HG02571 (cell line): ENCODE results near the gene ARFIP1.
"Not testable (repeated sequence)": the region's sequence is repeated elsewhere in the genome, so short reads cannot be mapped to it uniquely, and the experiment has no call there.

Source experiments
- ATAC-seq: cut with Tn5 transposase; IDR thresholded peaks from one replicate; pipeline ENCODE4 v1.9.1; 2021; ENCODE audit warnings: mild to moderate bottlenecking, moderate library complexity; ENCODE audit not compliant: unreplicated experiment

ARFIP1 gene

DNA sequence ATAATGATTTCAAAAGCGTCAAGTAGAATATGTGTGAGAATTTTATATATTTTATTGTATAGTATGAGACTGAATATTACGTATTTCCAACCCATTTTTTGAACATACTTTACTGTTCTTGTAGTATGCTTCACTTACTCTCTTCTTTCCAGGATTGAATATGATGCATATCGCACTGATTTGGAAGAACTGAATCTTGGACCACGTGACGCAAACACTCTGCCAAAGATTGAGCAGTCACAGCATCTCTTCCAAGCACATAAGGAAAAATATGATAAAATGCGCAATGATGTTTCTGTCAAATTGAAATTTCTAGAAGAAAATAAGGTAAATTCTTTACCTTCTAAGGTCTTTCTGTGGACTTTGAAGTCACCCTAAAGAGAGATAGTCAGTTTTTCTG lies 108.2 kb downstream of the ARFIP1 start:
- ATAC-seq, result no peak

DNA sequence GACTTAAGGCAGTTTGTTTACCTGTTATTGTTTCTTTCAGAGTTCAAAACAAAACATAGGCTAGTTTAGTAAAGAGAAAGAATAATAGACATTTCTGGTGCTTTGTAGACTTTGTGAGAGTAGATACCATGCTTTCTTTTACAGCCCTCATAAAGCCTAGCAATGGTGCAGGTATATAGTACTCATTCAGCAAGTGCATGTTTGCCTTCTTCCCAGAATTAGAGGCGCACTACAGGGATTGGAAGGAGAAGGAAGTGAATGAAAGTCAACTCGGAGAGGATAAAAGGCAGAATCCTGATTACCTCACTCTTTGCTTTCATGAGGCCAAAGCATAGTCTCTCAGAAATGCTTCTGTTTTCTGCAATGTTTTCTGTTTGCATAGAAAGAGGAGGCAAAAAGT lies 113.2 kb downstream of the ARFIP1 start:
- ATAC-seq, result no peak

DNA sequence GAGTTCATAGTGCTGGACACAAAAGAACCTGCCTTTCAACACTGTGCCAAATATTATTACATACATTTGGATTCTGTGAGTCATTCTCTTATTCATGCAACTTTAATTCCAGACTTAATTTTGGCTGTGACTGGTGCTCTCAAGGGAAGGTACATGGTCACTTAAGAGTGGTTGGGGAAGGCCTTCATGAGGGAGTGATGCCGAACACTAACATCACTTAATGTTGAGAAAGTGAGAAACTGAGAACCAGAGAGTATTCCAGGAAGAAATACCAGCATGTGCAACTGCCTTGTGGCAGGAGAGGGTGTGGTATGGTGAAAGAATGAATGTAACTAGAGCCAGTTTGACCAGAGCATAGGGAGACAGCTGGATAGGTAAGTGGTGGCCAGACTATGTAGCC lies 114.9 kb downstream of the ARFIP1 start:
- ATAC-seq, result no peak

DNA sequence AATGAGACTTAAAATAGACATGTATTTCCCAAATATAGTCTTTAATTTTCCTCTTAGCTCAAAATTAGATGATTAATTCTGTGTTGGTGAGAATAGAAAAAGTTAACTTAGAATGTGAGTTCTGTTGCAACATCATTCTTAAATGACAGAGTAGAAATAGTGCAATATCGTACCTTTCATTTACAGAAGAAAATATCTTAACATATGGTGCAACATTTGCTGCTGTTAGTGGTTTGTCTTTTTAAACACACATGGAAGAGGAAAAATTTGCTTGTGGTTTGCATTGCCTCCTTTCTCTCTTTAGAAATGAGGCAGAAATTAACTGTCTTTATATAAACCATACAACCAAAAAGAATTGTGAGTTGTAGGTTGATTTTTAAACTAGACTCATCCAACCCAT lies 117.1 kb downstream of the ARFIP1 start:
- no peak for ATAC-seq

DNA sequence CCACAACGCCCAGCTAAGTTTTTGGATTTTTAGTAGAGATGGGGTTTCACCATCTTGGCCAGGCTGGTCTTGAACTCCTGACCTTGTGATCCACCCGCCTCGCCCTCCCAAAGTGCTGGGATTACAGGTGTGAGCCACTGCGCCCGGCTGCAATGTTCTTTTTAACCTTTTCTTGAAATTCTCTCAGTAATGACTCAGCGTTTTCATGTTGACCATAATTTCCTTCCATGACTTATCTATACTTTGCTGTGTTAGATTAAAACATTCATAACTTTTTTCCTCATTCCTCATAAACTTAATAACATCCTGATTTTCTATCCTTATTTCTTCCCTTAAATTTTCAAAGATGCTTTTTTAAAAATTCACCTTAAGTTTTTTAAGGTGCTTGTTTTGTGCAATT lies 118.4 kb downstream of the ARFIP1 start:
- ATAC-seq, result not testable (repeated sequence)

DNA sequence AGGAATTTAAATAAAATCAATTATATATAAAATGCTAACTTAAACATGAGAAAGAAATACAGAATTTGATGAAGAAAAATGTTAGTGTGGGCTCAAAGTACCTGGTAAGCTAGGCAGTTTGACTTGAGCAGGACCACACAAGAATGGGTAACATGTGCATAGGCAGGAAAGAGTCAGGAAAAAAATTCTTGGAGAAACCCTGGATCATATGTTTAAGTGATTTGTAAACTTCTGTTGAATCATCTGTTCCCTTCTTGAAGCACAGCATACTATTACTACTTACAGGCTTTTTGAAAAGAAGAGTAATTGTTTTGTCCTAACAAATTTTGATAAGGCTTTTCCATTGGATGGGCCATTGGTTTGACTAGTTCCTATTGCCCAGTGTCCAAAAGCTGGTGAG lies 118.9 kb downstream of the ARFIP1 start:
- no peak for ATAC-seq

DNA sequence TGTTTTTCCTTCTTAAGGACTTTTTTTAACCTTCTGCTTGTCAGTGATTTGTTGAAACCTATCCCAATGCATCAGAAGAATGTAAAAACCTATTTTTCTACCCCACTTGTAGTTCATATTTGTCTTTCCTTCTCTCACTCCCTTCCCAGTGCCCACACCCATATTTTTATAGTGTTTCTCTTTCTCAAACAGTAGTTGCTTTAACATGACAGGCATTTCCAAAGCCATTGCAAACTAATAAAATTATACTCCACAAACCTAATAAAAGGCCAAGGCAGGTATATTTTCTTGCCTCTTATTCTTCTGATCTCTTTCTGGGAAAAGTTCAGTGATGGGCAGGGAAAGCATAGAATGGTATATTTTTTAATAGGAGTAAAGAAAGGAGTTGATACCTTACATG lies 120.6 kb downstream of the ARFIP1 start:
- no peak for ATAC-seq

DNA sequence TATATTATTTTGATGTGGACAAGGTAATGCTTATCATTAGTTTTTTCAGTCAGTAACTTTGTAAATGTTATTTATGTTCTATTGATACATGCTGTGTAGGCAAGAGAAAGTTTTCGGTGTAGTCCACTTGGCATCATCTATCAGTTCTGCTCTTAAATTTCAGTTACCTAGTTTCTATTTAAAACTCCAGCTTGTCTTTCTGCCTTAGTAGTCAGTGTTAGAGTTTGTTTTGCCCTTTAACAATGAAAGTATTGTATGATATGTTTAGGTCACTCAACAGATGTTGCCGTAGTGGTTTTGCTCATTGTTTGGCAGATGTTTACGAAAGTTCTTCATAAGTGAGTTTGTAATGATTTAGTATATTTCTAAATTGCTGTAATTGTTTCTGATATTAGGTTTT lies 121.5 kb downstream of the ARFIP1 start:
- no peak for ATAC-seq

DNA sequence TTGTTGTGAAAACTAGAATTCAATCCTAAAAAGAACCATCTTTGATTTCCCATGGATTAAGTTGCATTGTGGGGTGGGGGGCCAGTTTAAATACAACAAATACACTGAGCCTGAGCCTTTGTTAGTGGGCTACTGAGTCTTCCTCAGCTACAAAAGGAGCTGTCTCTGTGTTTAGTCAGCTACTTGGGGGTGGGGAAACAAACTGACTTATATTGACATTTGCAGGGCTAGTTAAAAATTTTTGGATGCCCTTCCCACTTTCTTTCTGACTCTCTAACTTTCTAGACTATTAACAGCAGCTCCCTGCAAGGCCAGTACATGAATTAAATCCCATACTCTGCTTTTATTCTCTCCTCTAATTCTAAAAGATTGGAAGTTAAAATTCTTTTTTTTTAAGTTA lies 123.9 kb downstream of the ARFIP1 start:
- ATAC-seq, result no peak

DNA sequence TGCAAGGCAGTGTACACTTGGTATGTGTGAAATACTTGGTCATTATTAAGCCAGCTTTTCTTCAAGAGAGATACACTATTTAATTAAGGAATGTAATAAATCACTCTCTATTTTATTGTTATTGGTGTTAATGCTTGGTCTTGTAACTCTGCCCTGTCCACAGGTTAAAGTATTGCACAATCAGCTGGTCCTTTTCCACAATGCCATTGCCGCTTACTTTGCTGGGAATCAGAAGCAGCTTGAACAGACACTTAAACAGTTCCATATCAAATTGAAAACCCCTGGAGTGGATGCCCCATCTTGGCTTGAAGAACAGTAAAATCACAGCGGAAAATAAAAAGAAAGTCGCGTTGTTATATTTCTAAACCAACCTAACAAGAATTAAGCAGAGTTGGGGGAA lies 130.1 kb downstream of the ARFIP1 start:
- ATAC-seq, result no peak

DNA sequence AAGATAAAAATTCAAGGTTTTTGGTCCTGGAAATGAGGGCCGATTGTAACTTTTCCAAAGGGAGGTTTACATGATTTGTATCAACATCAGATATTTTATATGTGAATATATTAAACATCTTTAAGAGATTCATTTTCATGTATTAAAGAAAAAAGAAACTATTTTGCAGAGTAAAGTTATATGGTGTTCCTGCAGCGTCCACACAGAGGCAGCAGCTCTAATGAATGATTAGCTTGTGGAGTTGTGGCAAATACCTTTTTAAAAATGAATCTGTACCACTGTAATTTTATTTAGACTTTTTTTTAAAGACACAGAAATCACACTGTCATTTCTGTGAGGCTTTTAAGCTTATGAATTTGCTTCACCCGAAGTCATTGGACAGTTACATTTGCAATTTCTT lies 130.8 kb downstream of the ARFIP1 start:
- no peak for ATAC-seq

DNA sequence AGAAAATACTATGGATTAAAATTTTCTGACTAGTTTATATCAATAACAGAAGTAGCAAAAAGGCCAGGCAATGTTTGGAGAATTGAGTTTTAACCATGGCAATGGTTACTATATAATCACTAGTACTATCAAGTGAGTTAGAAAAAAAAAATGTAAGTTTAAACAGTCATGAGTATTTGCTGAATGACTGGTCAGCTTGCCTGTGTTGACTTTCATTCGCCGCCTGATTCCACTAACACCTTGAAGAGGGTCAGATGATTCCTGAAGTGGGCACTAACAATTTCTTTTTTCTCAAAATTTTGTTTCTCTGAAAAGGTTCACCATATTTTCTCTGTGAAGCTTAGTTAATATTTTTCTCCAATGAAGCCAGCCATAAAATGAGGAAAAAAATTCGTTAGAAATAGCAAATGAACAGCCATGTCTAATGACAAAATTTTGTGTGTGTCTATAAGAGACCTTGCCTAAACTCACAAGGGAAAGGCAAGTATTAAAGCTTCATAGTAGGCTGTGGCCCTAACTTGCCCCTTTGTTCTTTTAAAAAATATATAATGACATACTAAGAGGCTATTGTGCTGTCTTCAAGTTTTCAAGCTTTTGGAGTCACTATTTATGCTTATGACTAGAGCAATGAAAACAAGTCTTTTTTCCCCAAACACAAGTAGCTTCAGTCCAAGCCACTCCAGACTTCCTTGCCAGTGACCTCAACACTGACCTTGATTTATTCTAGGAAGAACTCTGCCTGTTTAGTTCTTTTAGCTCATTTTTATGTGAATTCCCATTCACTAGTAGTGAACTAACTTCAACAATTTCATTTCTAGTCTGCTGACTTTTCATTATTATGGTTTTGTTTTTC lies 138.0 kb downstream of the ARFIP1 start:
- ATAC-seq, result no peak

DNA sequence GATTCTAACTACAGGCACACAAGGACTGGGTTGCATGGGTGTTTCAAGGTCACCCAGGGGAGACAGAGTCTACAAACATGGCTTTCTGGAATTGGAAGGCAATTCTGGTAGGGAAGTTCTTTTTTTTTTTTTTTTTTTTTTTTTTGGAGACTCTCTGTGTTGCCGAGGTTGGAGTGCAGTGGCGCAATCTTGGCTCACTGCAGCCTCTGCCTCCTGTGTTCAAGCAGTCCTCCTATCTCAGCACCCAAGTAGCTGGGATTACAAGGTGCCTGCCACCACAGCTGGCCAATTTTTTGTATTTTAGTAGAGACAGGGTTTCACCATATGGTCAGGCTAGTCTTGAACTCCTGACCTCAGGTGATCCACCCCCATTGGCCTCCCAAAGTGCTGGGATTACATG lies 140.1 kb downstream of the ARFIP1 start:
- ATAC-seq, result no peak

DNA sequence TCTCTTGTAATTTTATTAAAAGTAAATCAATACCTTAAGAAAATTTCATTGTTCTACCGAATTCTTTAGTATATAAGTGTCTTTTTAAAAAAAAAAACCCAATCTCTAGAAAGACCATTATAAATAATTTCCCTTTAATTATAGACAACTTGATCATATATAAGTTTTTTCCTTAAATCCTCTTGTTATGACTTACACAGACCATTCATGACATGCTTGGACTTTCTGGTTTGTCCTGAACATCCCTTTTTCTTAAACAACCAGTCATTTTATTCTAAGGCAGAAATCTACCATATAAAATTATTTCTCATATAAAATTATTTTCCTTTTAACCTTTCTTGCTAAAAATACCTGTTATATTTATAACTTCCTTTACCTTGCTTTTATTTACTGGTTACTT lies 141.0 kb downstream of the ARFIP1 start:
- no peak for ATAC-seq

DNA sequence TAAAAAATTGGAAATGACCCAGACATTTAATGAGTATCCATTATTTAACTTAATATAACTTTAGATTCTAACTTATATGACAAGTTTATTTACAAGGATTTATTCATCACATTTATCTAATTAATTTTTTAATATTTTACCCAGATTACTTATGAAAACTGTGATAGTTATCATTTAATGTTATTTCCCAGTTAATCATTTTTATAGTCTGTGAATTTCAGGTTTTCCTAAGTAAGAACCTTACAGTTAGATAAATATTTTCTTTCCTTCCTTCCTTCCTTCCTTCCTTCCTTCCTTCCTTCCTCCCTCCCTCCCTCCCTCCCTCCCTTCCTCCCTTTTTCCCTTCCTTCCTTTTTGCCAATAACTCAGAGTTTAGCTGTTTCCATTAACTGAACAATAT lies 141.5 kb downstream of the ARFIP1 start:
- no peak for ATAC-seq

DNA sequence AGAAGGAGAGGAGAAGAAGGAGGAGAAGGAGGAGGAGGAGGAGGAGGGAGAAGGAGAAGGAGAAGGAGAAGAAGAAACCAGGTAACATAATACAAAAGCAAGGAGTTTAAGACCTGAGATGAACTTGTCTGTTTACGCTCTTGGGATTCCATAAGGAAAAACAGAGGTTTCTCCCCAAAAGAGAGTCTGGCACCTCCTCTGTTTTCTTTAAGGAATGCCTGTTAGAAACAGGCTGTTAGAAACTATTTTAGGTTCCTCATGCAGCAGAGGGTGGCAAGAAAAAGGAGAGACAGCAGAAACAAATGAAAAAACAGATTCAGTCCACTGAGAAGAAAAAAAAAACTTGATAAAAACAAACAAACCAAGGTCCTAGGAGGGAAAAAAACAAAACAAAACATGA lies 146.1 kb downstream of the ARFIP1 start:
- ATAC-seq, result no peak

DNA sequence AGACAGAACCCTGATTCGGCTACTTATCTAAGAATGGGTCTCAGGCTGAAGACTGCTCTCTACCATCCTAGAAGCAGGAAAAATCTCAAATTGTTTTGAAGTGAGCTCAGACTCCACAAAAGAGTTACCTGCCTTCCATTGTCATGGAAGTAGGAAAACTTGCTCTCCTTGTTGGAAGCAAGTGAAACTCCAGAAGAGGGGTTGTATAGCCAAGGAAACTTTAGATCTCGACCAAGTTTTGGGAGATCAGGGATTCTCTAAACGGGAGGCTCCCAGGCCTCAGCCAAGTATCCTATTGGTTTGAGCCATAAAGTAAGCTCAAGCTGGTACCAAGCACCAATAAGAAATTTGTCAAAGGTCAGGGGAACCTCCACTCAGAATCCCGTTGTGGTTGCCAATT lies 147.2 kb downstream of the ARFIP1 start:
- ATAC-seq, result no peak

DNA sequence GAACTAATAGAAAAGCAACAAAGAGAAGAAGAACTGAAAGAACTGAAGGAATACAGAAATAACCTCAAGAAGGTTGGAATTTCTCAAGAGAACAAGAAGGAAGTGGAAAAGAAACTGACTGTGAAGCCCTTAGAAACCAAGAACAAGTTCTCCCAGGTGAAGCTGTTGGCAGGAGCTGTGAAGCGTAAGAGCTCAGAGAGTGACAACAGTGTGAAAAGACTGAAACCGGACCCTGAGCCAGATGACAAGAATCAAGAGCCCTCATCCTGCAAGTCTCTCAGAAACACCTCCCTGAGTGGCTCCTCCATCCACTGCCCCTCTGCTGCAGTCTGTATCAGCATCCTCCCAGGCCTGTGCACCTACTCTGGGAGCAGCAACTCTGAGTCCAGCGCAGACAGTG lies 148.0 kb downstream of the ARFIP1 start:
- ATAC-seq, result no peak

DNA sequence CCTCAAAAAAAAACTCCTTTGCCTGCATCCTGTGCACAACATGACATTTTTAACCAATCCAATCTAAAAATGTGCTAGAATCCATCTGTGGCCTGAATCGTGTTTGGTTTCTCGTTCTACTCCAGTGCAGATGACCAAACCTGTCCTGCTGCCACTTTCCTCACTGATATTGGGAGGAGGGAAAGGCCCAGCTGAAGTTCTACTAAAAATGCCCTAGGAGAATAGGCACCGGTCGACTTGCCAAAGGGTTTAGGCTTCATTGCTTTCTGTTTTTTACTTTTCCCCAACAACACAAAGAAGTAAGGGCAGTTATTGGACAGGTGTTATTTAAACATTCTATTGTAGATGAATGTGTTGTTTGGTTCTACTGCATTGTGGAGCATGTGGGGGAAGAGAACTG lies 148.5 kb downstream of the ARFIP1 start:
- ATAC-seq, result no peak

DNA sequence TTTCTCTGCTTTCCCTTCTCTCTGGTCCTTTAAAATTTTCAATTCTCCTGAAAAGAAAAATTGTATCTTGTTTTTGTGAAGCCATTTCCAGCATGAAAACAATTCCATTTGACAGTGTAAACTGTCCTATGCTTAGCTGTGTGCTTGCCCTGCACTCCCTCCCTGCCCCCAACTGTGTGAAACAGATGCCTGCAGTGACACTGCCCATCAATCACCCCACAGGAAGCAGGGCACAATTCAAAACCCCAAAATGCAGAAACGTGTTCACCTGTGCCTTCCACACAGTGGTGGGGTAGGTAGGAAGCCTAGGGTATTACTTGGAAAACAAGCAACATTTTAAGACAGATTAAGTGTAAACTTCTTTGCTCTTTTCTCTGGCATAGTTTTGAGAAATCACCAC lies 150.1 kb downstream of the ARFIP1 start:
- ATAC-seq, result no peak

DNA sequence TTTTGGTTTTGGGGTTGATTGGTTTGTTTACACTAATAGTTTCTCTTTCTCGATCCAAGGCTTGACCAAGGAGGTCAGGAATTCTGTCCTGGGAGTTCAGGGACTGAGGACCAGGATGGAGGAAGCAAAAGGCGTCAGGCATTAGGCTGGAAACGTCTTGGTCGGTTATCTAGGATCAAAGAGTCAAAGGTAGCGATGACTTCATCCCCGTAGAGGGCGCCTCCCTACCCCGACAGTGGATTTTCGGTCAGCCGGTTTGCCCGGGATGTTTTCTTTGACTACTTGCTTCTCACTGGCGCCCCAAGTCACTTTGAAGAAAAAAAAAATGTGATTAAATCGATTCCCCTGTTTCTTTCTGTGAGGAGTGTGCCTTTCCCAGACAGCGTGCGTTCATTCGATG lies 155.4 kb downstream of the ARFIP1 start:
- no peak for ATAC-seq

DNA sequence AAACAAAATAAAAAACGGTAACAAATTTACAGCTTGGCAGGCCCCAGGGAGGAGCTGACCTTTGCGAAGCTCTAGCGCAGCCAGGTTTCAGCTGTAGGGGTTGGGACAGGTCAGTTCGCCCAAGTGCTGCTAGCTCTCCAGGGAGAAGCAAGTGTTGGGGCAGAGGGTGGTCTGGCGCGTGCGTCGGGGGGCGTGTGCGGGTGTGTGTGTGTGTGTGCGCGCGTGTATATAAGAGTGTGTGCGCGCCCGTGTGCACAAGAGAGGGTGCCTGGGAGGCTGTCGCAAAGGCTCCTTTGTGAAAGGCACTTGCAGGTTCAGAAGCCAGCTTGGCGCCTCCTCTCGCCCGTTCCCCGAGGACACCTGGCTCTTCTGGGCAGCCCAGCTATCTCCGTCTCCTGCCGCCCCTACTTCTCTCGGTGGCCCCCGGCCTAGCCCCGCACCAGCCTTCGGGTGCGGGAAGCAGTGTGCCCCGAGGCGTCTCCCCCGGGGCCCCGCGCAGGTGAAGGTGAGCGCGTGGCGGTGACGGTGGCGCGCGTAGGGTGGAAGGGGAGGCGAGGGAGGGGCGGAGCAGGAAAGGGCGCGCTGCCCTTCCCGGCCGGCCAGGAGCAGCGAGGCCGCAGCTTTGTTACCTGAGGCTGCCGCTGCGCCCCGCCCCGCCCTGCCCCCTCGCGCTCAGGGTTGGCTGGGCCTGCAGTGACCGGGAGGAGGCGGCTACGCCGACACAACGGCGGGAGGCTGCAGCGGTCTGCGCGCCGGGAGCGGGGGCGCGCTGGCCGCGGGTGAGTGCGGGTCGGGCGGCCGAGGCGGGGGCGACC lies 156.1 kb downstream of the ARFIP1 start, which contains the start of gene FHDC1:
FHDC1 (plus strand) TSS at position 693 of the 815 bp plus-strand sequence. CDS start 6,735 bp downstream, outside the sequence.
- ATAC-seq, result no peak
